D341Med (cell line): Measurements from ENCODE around the gene KCNA5.

Experiments used
- DNase-seq: peaks from one replicate; pipeline ENCODE4 v3.0.0; 2012; ENCODE audit warnings: low spot score

KCNA5 gene

DNA sequence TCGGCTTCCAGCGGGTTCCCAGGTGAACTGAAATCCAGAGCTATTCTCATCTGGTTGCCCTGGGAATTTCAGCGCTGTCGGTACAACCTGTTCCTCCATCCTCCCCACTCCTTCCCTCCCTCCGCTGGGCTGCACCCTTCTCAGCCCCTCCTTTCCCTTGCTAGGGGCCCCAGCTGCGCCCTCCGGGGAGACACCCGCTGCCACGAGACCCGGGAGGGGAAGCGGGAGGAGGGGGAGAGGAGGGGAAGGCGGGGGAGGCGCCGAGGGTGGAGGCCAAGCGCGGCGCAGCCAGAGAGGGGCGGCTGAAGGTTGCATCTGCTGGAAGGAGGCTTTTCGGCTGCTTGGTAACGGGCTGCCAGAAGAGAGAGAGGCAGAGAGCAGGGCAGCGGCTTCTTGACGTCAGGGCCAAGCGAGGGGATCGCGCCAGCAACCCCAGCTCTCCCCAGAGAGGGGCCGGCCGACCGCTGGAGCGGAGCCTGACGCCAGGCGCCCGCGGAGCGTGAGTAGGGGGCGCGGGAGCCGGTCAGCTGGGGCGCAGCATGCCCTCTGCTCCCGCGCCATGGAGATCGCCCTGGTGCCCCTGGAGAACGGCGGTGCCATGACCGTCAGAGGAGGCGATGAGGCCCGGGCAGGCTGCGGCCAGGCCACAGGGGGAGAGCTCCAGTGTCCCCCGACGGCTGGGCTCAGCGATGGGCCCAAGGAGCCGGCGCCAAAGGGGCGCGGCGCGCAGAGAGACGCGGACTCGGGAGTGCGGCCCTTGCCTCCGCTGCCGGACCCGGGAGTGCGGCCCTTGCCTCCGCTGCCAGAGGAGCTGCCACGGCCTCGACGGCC is at the start of gene KCNA5:
Gene KCNA5, plus strand, starts transcription at position 291 of the 831 bp plus-strand sequence. Its CDS starts 269 bp downstream, at position 560.
- DNase-seq, result peak; percentile 31

DNA sequence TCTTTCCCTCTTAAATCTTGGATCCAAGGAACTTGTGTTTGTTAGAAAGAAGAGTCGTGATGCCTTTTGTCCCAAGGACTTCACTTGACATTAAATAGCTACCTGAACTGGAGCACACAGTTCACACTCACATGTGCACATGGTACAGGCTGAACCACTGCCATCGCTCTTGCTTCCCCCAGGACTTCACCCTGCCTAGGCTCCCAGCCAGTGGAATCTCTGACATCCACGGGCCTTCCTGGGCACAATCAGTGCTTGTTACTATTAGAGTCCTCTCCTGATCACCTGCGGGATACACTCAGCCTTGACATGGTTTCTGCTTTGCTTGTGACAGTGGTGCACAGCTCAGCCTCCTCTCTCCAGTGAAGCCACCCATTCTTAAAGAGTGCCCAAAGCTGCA is 49.1 kb upstream of the KCNA5 start:
- DNase-seq, result no peak

DNA sequence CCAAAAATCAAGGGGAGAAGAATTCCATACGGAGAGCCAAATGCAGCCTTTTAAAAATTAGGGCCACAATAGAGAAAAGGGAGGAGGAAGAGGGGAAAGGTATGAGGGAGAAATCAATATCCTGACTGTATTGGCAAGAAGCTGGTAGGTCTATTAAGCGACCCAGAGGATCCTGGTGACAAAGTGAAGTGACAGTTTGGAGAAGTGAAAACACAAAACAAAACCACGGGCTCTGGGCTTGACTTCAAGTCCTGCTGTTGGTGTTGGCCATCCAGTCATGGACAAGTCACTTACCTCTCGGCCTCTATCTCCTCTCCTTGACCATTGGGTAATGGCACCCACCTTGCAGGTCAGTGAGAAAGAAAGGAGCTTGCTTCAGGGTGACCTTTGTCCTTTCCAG is 47.0 kb upstream of the KCNA5 start:
- no peak for DNase-seq

DNA sequence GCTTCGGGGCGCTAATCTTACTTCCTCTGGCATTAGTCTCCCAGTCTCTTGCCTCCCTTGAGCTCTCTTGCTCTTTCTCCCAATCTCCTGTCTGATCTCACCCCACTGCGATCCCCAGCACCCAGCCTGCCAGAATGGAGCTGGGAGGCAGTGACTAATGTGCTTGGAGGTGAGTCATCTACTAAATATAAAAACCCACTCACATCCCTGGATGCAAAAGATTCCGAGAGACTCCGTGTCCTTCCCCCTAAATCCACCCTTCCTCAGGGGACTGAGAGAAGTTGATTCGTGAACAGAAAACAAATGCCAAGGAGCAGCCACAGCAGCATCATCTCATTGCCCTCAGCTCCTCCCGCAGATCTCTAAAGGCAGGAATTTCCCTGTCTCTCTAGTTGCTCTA is 45.7 kb upstream of the KCNA5 start:
- DNase-seq, result no peak

DNA sequence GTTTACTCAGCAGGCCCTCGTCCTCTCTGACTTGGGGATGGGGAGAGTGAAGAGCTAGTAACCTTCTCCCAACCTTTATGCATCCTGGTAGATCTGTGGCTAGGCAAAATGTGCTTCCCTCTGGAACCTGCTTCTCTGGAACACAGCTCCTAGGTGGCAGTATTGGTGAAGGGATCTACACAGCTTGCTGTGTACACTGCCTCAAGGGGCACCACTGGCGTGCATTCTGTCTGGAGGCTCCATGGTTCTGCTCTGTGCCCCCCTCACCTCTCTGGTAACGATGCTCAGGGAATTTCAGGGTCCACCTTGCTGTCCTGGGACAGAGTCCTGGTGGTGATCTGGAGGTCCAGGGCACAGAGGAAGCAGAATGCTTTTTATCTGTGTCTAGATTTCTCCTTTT is 43.5 kb upstream of the KCNA5 start:
- DNase-seq, result no peak

DNA sequence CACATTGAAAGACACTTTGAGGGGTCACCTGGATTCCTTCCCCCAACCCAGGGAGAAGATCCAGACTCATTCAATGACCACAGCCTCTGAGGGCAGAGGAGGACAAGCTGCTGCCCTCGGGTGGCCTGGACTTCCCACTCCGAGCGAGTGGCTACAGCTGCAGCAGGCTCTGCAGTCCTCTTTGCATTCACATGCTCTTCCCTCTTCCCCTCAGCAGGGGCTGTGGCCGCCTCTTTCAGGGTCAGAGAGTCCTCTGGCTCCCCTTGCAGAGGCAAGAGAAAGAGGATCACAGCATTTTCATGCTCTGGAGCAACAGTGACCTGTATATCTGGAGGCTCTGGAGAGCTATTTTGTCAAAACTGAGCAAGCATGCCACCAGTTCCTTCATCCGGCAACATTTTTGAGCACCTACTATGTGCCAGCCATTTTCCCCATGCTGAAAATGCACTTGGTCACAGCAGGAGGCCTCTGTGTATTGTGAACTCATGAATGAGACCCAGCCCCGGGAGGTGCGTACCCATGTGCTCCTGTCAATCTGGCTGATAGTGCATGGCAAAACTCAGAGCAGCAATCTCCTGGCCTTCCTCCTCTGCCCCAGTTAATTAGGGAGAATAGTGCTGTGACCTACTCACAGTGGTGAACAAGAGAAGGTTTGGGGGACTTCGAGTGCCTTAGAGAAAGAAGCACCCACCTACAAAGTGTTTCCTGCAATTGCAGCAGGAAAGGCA is 42.9 kb upstream of the KCNA5 start:
- no peak for DNase-seq

DNA sequence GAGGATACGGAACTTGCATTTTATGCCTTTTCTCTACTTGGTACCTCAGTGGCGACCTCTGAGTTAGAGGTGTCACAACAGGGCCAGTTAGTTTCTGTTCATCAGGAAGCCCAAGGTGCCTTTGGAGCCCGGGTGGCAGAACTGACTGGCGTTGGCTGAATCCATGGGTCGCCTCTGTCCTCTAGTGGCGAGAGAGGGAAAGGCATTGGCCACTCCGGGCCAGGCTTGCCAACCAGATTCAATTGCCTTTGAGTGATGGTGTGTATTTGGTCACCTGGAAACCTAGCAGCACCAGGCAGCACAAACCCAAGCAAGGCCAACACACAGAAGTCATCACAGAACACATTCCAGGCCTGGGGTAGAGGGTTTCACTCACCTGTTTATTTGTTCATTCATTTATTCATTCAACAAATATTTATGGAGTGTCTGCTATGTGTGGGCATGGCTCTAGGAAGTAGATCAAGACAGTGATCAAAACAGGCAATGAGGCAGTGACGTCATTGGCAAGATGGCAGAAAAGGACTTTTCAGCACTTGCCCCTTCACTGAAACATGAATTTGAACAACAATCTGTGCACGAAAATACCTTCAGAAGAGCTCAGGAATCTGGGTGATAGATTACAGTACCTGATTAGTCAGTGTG is 40.5 kb upstream of the KCNA5 start:
- DNase-seq, result peak; percentile 85

DNA sequence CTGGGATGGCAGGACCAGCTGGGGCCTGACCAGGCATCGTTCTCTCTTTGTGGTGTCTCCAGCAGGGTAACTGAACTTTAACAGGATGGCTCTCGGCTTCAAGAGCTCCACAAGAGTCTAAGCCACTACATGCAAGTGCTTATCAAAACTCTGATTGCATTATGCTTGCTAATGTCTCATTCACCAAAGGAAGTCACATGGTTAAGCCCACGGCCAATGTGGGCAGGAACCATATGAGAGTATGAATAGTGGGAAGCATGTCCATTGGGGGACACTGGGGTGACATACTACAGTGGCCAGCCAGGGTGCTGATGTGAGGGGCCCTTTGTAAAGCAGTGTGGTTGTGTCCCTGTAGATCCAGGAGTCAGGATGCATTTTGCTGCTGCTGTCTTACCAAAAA is 35.0 kb upstream of the KCNA5 start:
- DNase-seq, result no peak

DNA sequence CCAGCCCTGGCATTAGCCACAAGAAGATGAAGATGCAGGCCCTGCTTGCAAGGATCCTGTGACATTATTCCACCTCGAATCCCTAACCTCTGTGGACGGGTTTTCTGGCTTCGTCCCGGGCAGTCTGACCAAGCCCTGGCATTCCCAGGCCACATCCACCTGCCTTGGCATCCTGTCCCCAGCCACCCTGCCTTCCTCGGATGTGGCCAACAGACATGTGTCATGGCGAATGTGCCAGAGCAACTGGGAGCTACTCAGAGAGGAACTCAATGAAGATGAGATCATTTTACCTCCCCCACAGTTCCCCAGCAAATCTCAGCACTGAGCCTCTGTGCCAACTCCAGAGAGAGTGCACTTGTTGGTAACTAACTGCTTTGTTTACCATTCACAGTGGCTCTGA is 33.5 kb upstream of the KCNA5 start:
- DNase-seq, result no peak

DNA sequence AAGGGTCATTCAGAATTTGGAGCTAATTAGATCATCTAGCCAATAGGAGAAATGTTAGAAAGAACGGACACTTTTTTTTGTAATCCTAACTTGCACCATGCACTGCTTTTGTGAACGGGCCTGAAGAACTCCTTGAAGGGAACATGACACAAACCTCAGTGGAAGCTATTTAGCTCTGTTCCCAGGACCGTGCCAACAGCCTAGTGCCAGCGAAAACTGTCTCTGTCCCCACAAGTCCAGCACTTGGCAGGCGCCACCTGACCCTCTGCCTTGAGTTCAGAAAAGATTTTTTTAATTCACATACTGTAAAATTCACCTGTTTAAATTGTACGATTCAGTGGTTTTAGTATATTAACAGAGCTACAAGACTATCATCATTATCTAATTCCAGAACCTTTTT is 31.3 kb upstream of the KCNA5 start:
- DNase-seq, result no peak

DNA sequence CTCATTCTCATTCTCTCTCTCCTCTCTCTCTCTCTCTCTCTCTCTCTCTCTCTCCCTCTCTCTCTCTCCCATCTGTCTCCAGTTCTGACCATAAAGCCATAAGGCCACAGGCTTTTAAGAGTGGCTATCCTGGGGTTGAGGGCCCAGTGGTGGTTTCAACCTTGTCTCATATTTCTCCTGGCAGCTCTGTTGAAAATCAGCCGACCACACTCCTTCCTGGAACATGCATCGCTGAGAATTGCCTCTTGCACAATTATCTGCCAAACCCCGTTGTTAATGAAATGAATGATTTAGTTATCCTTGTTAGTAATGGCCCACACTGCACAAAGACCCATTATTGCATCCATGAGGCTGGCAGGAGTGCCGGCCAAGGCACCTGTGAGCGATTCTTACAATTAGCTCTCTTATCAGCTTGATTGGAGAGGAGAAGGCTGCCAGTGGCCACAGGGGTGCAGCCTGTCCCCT is 30.4 kb upstream of the KCNA5 start:
- DNase-seq, result no peak

DNA sequence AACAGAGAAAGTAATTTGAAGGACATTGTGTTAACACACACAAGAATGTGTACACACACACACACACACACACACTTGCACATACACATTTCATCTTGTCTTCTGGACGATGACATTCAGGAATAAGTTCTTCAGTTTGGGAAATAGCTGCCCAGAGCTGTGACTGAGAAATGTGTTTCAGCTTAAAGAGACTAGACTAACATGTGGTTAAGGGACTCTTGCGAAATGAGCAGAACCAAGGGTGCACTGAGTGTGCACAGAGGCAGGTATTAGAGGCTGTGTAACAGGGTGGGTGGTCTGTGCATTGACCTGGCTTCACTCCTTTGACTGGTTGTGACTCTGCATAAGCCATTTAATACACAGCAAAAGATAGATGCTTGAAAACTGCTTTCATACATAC is 29.4 kb upstream of the KCNA5 start:
- DNase-seq, result no peak

DNA sequence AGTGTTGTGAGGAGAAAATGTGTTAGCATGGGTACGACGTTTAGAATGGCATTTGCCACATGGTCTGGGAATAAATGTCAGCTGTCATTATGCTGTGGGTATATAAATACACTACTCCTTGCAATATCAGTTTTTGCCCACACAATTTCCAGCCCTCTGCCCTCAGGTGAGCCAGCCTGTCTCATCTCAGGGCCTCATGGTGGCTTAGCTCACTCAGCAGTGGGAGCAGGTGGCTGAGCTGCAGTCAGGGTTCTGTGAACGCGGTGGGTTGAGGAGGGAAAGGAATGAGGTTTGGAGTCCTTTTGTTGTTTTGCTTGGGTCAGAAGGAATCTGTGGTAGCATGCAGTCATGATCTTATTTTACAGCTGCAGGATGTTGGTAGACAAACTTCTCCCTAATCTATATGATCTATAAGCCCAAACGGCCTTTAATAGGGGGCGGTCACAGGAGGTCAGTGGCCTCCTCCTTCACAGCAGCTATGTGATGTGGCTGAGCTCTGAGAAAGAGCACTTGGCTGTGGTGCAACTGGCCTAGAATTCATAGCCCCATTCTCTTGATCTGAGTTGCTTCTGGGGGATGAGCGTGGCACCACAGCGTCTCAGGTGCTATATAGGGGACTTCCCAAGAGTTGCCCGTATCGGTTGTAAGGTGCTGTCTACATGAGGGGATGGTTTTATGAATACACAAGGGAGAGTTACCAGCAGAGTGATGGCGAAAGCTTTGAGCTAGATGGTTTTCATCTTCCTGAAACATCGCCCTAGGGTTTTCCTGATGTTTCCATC is 27.8 kb upstream of the KCNA5 start:
- no peak for DNase-seq

DNA sequence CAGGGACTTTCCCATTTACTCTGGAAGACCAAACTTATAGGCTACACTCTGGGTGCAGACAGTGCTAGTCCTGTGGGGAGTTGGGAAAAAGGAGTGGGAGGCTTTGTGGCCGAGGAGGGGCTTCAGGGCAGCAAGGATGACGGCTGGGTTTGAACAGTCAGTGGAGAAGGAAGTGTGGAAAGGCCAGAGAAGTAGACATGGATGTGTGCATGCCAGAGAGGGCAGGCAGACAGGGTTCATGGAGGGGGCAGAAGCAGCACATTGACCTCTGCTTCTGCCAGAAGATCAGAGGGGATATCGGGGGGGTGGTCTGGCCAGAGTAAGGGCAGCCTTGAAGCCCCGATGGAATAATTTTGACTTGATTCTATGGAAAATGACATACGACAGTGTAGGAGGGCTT is 27.2 kb upstream of the KCNA5 start:
- DNase-seq, result no peak

DNA sequence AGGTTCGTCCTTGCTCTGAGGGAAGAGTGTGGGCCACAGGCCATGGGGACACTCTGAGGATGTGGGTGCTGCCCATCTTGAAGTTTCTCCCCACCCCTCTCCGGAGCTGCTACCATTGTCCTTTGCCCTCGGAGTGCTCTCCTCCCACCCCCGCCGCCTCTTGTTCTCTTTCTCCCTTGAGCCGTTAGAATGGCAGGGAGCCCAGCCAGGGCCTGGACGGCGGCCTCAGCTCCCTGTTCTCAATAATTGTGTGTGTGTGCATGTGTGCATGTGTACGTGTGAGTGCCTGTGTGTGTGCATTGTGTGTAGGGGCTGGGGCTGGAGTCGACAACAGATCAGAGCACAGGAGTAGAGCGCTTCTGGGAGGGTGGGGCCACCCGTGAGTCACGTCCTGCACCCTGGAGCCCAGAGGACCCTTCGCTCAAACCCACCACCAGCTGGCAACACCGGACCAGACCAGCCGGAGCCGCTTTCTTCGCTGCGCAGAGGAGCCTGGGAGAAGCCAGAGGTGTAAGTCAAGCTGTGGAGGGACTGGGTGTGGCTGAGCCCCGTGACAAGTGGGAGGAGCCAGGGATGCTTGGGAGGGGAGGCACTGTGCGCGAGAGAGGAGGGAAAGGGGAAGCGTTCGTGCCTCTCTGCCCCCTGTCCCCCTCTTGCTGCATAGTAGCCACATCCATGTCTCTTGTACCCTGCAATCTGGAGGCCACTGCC is 25.9 kb upstream of the KCNA5 start:
- no peak for DNase-seq

DNA sequence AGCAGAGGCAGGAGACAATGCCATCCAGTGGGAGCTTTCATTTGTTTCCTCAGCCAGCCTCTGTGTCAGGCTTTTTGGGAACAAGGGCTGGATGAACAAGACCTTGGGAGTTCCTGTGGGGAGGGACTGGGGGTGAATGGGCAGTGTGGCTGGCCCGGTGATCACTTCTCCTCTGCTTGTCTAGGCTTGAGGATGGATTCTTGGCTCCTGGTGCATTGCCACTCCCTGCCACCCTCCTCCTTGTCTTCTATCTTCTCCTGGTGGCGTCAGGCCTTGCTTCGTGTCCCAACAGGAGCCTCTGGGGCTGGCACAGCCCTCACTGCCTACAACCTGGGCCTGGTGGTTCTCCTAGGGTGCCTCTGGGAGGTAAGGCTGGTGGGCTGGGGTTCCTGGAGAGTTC is 25.0 kb upstream of the KCNA5 start:
- no peak for DNase-seq

DNA sequence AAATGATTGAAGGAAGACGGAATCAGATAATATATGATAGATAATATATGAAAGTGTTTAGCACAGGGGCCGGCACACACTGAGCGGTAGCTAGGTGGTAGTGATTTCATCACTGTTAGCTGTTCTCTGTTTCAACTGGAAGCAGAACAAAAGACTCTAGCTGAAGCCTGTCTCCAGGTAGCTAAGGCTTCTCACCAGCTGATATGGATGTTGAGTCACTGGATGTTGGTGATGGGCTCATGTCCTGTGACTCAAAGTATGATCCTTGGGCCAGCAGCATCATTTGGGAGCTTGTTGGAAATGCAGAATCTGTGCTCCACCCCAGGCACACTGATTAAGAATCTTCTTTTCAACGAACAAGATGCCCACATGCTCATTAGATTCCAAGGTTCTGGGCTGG is 21.7 kb upstream of the KCNA5 start:
- no peak for DNase-seq

DNA sequence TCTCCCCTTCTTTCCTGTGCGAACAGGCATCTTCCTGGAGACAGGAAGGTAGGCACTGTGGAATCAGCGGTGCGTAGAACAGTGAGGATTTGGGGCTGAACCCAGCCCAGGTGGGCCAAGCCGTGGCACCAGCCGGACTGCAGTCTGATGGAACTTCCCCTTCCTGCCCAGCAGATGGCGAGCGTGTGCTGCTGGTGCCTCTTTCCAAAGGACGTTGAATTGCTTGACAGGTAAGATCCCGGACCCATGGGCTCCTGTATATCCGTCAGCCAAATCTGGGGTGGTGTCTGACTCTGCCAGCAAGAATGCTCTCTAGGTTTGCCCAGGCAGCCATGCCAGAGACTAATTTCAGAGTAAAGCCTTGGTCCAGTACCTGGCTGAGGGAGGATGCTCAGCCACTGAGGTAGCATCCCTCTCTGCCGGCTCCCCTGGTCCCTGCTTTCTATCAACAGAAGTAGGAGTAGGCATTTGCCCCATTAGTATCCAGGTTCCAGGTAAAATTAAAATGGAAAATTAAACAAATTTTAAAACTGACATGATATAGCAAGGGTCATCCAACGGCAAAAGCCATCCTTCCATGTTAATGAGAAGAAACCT is 21.1 kb upstream of the KCNA5 start:
- peak; percentile 85 for DNase-seq

DNA sequence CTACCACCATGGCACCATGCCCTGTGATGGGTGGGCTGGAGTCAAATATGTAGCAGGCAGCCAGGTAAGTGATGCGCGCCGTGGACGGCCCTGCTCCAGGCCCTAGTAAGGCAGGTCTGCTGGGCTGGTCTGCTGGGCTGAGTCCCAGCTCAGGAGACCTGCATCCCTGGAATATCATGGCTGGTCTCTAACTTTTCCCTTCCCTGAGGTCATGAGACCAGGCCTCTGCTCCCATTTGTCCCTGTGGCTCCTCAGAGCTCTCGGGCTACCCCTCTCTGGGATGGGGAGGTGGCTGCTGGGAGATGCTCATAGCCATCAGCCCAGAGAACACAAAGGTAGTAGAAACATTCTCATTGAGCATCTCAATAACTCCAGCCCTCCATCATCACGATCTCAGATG is 19.8 kb upstream of the KCNA5 start:
- DNase-seq, result no peak

DNA sequence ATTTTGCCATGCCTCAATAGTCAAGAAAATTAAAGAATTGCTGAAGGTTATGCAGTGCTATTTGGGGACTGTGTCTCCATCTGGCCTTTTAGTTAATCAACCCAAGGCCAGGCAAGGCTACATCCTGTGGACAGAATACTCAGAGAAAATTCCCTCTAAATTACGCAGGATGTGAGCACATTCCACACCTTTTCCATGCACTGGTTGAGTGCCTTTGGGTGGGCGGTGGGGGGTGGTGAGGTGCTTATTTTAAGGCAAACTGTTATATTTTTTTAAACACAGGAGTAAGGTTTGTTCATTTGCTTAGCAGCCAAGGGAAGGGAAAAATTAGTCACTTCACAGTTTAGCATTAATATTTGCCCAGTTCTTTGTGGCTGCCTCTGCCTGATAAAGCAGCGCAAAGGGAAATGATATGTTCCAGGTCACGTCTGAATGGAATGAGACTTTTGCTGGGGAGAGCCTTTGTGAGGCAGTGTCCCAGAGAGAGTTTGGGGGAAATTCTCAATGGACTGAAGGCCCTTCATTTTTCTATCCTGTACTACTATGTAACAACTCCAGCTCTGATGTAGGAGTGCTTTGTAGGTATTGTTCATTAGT is 17.2 kb upstream of the KCNA5 start:
- no peak for DNase-seq
